Mucosa of descending colon (tissue), 3 donors: ENCODE results near the gene MRAP. TPM values are rescaled to one million over a fixed set of nuclear protein-coding genes. Genes with fewer than 3 reads are reported as not detected.

ENCODE experiments used
- ATAC-seq: fragments of 200-7000 bp; cut with Tn5 transposase; one replicate; pipeline ENCODE4 v1.9.1; 2020; ENCODE audit warnings: mild to moderate bottlenecking, moderate library complexity
- DNase-seq, 3 donors: peaks; one replicate each; pipeline ENCODE4 v3.0.0-alpha.2; 2020
- H3K36me3 ChIP-seq: fragments of 200-600 bp; one replicate; pipeline ENCODE4 v1.8.0; 2021; ENCODE audit warnings: low read depth, mild to moderate bottlenecking
- H3K4me1 ChIP-seq: fragments of 200-600 bp; one replicate; pipeline ENCODE4 v1.8.0; 2021; ENCODE audit warnings: low read depth, mild to moderate bottlenecking
- H3K4me3 ChIP-seq: fragments of 200-600 bp; one replicate; pipeline ENCODE4 v1.8.0; 2021; ENCODE audit warnings: mild to moderate bottlenecking
- H3K9me3 ChIP-seq: fragments of 200-600 bp; one replicate; pipeline ENCODE4 v1.8.0; 2021; ENCODE audit warnings: mild to moderate bottlenecking
- CTCF ChIP-seq: fragments of 200-600 bp; IDR thresholded peaks from one replicate; pipeline ENCODE4 v1.8.0; 2022; ENCODE audit warnings: antibody characterized with exemption, mild to moderate bottlenecking
- intact Hi-C, 2 donors: fragments of 100-400 bp; cut with DNase I in 1 of 2; cut with micrococcal nuclease in 1 of 2; formaldehyde crosslinking; loops; one replicate each; pipeline versions ENCODE4 v1.11.0 to v1.11.1; 2022; cut with DNase I, micrococcal nuclease
- total RNA-seq, 3 donors: library from RNA; stranded (reverse); fragmentation: NEBNext Ultra II Directional in 2 of 3; extraction: Animal tissue kit (Norgen Biotek cat#: 25700) in 2 of 3; gene quantifications; one replicate each; pipeline versions ENCODE4 v1.2.1 to v1.2.4, GENCODE V29; 2021 to 2023
- donor health status: DM: no; HTN: no; CAD: no; lungs with moderate emphysema.
- donor health status: DM: no; HTN: no; CAD: no.
- donor health status: DM: no; HTN: yes; CAD: no.

MRAP gene
- total RNA-seq, 3 donors from 2014 or later = not detected

- Histone ChIP-seq H3K9me3 (no peaks in the 10 kb centered on the region), H3K36me3 (no peaks in the 10 kb centered on the region), H3K4me3 (no peak overlapping the region), H3K4me1 (no peaks in the 10 kb centered on the region)
- ATAC-seq (no peak), DNase-seq (no peak)
- TF ChIP-seq CTCF = no peak
- intact Hi-C loops = no loop called here
Measured at GRCh38 chr21:32312326-32312725, 13.7 kb downstream of the MRAP start.

DNA sequence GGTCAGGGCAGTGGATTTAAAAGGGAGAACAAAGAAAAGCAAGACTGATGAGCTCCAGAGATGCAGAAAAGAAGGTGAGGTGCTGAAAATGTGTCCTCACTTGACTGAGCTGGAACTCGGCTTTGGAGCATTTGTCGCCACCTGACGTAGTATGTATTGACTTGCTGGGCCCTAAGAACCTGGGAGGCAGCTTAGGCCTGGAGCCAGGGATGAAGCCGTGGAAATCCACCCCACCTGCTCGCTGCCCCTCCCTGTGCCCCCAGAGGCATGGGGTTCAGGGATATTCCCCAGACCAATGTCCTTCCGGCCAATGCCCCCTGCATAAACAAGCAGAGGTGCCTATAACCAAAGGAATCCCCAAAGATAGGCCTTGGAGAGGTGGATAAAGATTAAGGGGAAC lies 14.3 kb downstream of the MRAP start:
- DNase-seq (no peak), ATAC-seq (no peak)
- H3K9me3 ChIP-seq = no peaks in the 10 kb centered on the region
- no peak overlapping the region for H3K4me3 ChIP-seq
- no peaks in the 10 kb centered on the region for H3K4me1 ChIP-seq
- intact Hi-C loops = no loop called here
- no peak for TF ChIP-seq CTCF
- no peaks in the 10 kb centered on the region for H3K36me3 ChIP-seq

GRCh38 chr21:32314806-32315205 lies 16.2 kb downstream of the MRAP start:
- no peak overlapping the region for H3K4me3 ChIP-seq
- H3K9me3 ChIP-seq = no peaks in the 10 kb centered on the region
- intact Hi-C loops = no loop called here
- TF ChIP-seq CTCF = no peak
- H3K4me1 ChIP-seq = no peaks in the 10 kb centered on the region
- ATAC-seq (no peak), DNase-seq (no peak)
- peaks cover 4% of the 10 kb centered on the region for H3K36me3 ChIP-seq

GRCh38 chr21:32315511-32316281 lies 17.0 kb downstream of the MRAP start:
- Histone ChIP-seq H3K4me3 (no peak overlapping the region), H3K4me1 (no peaks in the 10 kb centered on the region), H3K36me3 (peaks cover 4% of the 10 kb centered on the region), H3K9me3 (no peaks in the 10 kb centered on the region)
- ATAC-seq = no peak
- intact Hi-C loops = no loop called here
- no peak for DNase-seq
- no peak for TF ChIP-seq CTCF

- H3K4me1 ChIP-seq = no peaks in the 10 kb centered on the region
- DNase-seq (no peak), ATAC-seq (no peak)
- H3K36me3 ChIP-seq = peaks cover 4% of the 10 kb centered on the region
- no peak overlapping the region for H3K4me3 ChIP-seq
- intact Hi-C loops = no loop called here
- no peak for TF ChIP-seq CTCF
- no peaks in the 10 kb centered on the region for H3K9me3 ChIP-seq
Measured at GRCh38 chr21:32316361-32317215, 17.9 kb downstream of the MRAP start.
